ENCODE measurements around the gene LMBR1L.

The LMBR1L gene

DNA sequence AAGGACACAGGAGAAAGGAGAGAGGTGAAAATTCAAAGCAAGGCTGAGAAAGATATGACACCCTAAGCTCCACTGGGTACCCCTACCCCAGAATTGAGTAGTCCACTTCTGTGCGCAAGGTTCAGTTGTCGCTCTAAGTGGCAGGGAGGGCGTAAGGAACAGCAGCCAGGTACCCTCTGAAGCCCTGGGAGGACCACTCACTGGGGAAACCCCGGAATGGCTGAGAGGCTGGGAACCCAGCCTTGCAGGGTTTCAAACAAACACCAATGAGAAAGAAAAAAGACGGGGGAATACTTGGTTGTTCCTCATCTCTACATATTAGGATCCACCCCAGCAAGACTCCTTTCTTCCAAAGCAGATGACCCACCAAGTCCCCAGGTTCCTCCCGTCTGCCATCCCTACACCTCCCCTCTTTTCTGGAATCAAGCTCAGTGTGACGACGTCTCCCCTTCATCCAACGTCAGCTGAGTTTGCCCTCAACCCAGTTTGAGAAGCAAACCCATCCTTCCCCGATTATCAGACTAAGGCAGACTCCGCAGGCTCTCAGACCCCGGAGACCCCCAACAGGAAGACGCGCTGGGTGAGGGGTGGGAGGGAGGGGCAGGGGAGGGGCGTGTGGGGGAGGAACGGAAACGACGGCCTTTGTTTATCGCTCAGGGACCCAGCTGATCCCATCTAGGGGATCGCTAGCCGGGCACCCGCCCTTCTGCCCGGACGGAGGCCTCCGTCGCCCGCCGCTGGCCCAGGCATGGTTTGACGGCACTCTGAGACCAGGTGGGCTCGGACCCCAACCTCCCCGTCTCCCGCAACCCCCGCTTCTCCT is 795 bp downstream of the LMBR1L start (continued):
- TF ChIP-seq GLIS1 (tag by site-specific recombination; IDR thresholded peaks at IDR 0.05): no peak
- TF ChIP-seq ZNF639 (tag by site-specific recombination; IDR thresholded peaks at IDR 0.05): no peak

- CTCF ChIA-PET: interaction anchor here (0.6 to 7.5 kb wide), 11 partner anchors 10 to 669 kb away, joined by 4 to 53 read pairs (median 6); partner anchors contain the start of genes DHH and RHEBL1
- 0 out of 2 replicates have a peak overlapping the region, but pooled peaks have one; percentile 4 for H3K27ac ChIP-seq (ENCODE audit: extremely low read depth, low read depth, low read length)
- no peaks in the 10 kb centered on the region for H3K9me3 ChIP-seq (ENCODE audit: control insufficient read depth, insufficient read depth, low read depth, low read length)
- POLR2A ChIA-PET: interaction anchor here (0.6 to 4.3 kb wide), 4 partner anchors 9 to 126 kb away, joined by 5 to 75 read pairs (median 16); partner anchors contain the start of gene TUBA1B
- H3K36me3 ChIP-seq (ENCODE audit: control insufficient read depth in 2 of 2, insufficient read depth in 1 of 2, low read length in 2 of 2): peaks cover 0 to 34% of the 10 kb centered on the region in 2 experiments; a peak in 1 of 3 replicates
- peaks cover 10% of the 10 kb centered on the region for H3K4me1 ChIP-seq (ENCODE audit: control insufficient read depth, insufficient read depth, low read length)
- no peak overlapping the region; the same call in none of the 2 replicates for H3K4me3 ChIP-seq (ENCODE audit: low read depth, low read length)
- no peak for TF ChIP-seq WT1 (tag by site-specific recombination; IDR thresholded peaks at IDR 0.05)
- TF ChIP-seq ZBTB11 (tag by site-specific recombination; conservative IDR thresholded peaks at IDR 0.05; ENCODE audit: low read depth): no peak
- peak; percentile 64; the same call in 1 of the 2 replicates for TF ChIP-seq ZNF600 (tag by site-specific recombination; IDR thresholded peaks at IDR 0.05)
- TF ChIP-seq FEZF1 (tag by site-specific recombination; IDR thresholded peaks at IDR 0.05): no peak
- no peak for TF ChIP-seq ZNF571 (tag by site-specific recombination; IDR thresholded peaks at IDR 0.05)
- TF ChIP-seq REST (tag by site-specific recombination; IDR thresholded peaks at IDR 0.05): peak; percentile 88
- 0 out of 2 replicates have a peak, but pooled peaks have one; percentile 10 for TF ChIP-seq KLF9 (tag by site-specific recombination; IDR thresholded peaks at IDR 0.05; ENCODE audit: low read depth)
- TF ChIP-seq ZBTB17 (tag by site-specific recombination; IDR thresholded peaks at IDR 0.05): peak; percentile 34
- TF ChIP-seq KLF7 (tag by site-specific recombination; IDR thresholded peaks at IDR 0.05; ENCODE audit: borderline replicate concordance): no peak
- TF ChIP-seq BCL11B (tag by site-specific recombination; IDR thresholded peaks at IDR 0.05; ENCODE audit: low read depth): no peak
- TF ChIP-seq INSM2 (tag by site-specific recombination; IDR thresholded peaks at IDR 0.05): no peak
- TF ChIP-seq ZNF157 (tag by site-specific recombination; IDR thresholded peaks at IDR 0.05): no peak
- 0 out of 2 replicates have a peak, but pooled peaks have one; percentile 18 for TF ChIP-seq ZFHX2 (tag by site-specific recombination; conservative IDR thresholded peaks at IDR 0.05)
- TF ChIP-seq, protein P1, sequence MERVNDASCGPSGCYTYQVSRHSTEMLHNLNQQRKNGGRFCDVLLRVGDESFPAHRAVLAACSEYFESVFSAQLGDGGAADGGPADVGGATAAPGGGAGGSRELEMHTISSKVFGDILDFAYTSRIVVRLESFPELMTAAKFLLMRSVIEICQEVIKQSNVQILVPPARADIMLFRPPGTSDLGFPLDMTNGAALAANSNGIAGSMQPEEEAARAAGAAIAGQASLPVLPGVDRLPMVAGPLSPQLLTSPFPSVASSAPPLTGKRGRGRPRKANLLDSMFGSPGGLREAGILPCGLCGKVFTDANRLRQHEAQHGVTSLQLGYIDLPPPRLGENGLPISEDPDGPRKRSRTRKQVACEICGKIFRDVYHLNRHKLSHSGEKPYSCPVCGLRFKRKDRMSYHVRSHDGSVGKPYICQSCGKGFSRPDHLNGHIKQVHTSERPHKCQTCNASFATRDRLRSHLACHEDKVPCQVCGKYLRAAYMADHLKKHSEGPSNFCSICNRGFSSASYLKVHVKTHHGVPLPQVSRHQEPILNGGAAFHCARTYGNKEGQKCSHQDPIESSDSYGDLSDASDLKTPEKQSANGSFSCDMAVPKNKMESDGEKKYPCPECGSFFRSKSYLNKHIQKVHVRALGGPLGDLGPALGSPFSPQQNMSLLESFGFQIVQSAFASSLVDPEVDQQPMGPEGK (tag by site-specific recombination; IDR thresholded peaks at IDR 0.05): 0 out of 2 replicates have a peak, but pooled peaks have one; percentile 14
- TF ChIP-seq ZNF629 (tag by site-specific recombination; IDR thresholded peaks at IDR 0.05): no peak
- peak; percentile 90 for TF ChIP-seq PRDM10 (tag by site-specific recombination; IDR thresholded peaks at IDR 0.05)
These were observed 1.7 kb downstream of the LMBR1L start for GRCh38 chr12:49108958-49109404.
